ENCODE data around the gene COG1.

The COG1 gene

DNA sequence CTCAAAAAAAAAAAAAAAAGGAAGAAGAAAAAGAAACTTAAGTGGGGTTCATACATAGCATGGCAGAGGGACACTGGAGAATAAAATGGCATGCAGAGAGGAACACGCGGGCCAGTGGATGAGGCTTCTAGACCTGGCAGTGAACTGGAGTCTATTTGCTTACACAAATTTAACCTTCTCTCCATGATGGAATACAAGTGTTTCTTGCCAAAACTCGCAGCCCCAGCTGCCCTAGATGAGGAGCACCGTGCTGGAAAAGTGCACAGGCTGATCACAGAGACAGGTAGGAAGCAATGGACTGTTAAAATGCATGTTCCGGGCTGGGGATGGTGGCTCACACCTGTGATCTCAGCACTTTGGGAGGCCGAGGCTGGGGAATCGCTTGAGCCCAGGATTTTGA, 18.7 kb upstream of the COG1 start:
- DNase-seq: no peak

- DNase-seq: no peak
These were observed 16.8 kb upstream of the COG1 start for GRCh38 chr17:73175962-73176565.

DNA sequence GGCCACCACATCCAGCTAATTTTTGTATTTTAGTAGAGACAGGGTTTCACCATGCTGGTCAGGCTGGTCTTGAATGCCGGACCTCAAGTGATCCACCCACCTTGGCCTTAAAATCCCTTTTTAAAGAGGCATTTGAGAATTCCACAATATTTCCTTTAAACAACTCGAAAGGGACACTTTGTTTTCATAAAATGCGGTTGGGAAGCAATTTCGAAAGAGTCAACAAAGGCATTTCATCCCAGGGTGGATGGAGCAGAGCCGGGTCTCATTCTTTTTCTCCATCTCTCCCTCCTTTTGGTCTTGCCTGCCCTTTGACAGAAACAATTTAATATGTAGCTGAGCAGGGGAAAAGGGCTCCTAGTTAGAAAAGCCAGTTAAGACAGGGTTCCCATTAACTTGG, 13.5 kb upstream of the COG1 start:
- no peak for DNase-seq

DNA sequence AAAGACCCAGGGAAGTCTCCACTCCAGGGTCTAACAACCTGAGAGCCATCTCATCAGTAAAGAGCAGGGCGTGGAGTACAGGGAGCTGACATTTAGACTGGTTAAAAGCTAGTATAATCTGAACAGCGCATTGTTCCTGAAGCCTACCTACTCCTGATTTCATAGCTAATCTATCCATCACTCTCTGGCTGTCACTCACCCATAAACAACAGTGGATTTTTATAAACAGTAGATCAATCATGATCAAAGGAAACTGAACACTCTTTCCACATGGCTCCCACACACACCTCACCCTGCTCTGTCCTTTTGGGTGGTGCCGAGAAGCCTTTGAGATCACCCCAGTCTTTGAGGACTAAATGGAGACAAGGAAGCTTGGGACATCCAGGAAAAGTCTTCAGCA, 13.0 kb upstream of the COG1 start:
- DNase-seq: no peak

DNA sequence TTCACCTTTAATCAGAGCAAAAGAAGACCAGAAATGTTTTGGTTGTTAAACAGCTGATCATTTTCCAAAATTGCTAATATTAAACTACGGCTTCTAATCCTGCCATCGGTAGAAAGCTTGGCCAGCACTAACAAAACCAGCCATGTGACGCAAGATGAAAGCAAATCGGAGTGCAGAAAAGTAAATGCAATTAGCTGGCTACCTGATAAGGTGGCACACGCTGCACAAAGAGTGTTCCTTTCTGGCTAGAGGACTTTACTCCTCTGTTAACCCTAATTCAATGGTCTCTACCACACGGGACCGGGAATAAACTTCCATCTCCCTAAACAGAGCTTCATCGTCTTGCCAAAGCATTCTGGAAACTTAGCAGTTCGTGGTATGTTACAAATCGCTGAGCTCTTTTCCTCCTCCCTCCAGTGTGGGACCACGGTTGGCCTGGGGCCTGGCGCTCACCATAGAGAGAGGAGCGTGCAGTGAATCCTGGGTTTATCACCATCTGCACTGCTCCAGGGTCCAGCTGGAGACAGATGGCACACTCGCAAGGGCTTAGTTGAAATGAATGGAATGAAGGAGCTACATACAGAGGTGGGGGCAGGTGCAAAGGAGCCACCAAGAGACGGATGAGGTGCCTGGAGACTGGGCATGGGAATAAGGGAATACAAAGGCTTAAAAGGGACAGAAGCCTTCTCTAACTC, 10.1 kb upstream of the COG1 start:
- no peak for DNase-seq

- DNase-seq: no peak
These were observed 8.5 kb upstream of the COG1 start for GRCh38 chr17:73184136-73184993.

DNA sequence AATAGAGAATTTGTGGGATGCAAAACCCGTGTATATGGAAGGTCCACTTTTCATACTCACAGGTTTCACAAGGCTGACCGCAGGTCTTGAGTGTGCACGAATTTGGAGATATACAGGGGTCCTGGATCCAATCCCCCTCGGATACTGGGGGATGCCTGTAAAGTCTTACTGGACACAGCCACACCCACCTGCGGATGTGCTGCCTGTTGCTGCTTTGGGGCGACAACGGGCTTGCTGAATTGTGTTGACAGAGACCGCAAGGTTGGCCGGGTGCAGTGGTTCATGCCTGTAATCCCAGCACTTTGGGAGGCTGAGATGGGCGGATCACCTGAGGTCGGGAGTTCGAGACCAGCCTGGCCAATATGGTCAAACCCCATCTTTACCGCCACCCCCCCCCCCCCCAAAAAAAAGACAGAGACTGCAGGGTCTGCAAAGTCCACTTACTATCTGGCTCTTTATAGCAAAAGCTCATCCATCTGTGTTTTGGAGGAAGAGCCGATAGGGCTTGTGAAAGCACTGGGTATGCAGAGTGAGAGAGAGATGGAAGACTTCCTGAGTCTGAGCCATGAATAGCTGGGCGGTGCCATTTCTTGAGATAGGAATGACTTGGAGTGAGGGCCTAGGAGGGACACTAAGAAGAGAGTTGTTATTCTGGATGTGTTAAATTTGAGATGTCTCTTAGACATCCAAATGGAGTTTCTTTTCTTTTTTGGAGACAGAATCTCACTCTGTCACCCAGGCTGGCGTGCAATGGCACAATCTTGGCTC, 6.4 kb upstream of the COG1 start:
- DNase-seq: no peak

DNA sequence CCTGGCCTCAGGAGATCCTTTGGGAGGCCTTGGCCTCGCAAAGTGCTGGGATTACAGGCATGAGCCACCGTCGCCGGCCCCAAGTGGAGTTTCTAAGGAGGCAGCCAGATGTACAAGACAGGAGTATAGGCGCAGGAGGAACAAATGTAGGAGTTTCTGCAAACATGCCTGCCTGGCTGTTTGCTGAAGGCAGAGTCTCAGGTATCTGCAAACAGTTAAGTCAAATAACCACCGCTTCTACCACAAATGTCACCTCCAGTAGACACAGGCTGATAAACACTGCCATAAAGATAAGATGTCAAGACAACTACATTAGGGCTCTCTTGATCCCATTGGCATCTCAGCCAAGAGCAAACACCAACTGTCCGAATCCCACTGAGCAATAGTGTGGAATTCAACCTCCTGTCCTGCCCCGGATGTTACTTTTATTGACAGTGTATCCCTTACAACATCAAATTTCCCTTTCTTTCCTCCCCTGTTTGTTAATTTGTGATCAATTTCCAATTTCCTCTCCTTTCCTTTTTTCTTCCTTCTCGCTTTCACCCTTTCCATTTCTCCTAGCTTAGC, 5.6 kb upstream of the COG1 start:
- DNase-seq: no peak

- no peak for DNase-seq
These were observed 4.8 kb upstream of the COG1 start for GRCh38 chr17:73188011-73188410.

- DNase-seq: no peak
These were observed 3.3 kb upstream of the COG1 start for GRCh38 chr17:73189417-73190099.

GRCh38 chr17:73191443-73192205, 1.2 kb upstream of the COG1 start:
- peak; percentile 83 for DNase-seq

DNA sequence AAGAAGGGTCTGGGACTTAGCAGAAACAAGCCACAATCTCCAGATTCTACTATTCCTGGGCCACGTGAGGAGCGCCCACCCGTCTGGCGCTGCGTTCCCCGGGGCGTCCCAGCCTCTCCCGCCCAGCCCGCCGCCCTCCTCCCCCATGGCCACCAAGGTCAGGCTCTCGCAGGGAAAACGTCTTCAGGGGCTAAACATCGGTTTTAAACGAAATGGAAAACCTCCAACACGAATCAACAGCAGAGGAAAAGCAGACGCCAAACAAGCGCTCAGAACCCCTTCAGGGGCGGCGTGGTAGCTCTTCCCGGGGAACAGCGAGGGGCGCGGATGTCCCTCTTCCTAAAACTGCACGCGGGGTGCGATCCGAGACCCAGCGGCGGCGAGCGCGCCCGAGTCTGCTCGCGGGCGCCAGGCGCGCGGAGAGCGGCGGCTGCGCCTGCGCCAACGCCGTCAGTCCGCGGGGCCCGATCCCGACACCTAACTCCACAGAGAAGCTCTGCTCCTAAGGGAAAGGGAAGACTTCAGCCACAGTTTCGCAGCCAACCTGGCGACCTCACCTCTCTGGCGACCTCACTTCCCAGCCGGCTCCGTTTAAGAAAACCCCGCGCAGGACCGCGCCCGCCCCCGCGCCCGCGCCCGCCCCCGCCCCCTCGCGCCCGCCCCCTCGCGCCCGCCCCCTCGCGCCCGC, 505 bp upstream of the COG1 start:
- DNase-seq: peak; percentile 75

- DNase-seq: no peak
These were observed 1.8 kb downstream of the COG1 start for GRCh38 chr17:73194514-73195222.

GRCh38 chr17:73196500-73196899, 3.6 kb downstream of the COG1 start:
- DNase-seq: no peak

DNA sequence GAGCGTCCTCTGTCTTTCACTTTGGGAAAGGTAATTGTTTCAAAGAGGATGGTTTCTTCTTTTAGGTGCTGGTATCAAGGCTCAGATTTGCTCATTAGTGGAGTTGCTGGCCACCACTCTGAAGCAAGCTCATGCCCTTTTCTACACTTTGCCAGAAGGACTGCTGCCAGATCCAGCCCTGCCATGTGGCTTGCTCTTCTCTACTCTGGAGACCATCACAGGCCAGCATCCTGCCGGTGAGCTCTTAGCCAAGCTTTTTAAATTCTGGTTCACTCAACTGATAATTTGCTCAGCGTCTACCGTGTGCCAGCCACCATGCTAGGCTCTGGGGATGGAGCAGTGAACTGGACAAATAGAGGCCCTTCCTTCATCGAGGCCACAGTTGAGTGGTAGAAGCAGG, 4.3 kb downstream of the COG1 start:
- no peak for DNase-seq

DNA sequence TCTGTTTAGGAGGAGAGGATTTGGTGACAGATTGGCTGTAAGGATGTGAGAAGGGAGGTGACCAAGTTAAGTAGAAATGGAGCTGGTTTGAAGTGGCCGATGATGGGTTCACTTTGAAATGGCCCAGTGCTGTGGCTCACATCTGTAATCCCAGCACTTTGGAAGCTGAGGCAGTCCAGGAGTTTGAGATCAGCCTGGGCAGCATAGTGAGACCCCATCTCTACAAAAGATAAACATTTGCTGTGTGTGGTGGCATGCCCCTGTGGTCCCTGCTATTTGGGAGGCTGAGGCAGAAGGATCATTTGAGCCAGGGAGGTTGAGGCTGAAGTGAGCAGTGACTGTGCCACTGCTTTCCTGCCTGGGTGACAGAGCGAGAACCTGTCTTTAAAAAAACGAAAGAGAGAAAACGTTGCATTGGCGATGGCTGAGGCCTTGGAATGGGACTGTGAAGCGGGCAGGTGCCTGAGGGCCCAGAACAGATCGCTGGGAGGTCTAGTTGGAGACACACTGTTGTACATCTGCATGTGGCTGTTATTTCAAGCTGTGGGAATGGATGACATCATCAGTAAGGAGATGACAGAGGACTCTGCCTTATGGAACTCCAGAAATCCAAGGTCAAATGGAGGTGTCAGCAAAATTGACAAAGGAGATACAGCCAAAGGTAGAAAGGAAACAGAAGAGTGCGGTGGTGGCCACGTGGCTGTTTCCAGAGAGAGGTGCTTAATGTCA, 5.5 kb downstream of the COG1 start:
- DNase-seq: no peak

- DNase-seq: no peak
These were observed 6.0 kb downstream of the COG1 start for GRCh38 chr17:73198930-73199260.

DNA sequence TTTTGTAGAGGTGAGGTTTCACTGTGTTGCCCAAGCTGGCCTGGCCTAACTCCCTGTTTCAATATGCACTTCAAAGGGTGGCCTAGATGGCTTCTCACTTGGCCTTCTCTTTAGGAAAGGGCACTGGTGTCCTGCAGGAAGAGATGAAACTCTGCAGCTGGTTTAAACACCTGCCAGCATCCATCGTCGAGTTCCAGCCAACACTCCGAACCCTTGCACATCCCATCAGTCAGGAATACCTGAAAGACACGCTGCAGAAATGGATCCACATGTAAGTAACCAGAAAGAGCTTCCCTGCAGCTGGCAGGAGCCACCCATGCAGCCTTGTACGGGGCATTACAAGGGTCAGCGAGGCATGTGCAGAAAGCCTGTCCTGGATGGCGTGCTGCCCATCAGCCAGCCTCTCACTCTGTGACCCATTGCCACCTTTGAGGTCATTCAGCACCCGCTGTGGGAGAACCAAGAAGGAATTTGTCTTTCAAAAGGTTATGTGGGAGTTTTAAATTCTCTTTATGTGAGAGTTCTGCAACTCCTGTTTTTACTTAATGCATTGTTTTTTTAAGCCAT, 7.0 kb downstream of the COG1 start:
- DNase-seq: no peak

GRCh38 chr17:73200476-73200875, 7.6 kb downstream of the COG1 start:
- no peak for DNase-seq
